HG03460 (cell line): ENCODE measurements around the gene ZNF316.

Source experiments
- ATAC-seq: cut with Tn5 transposase; IDR thresholded peaks from one replicate; pipeline ENCODE4 v1.9.1; 2021; ENCODE audit not compliant: unreplicated experiment

Gene ZNF316

DNA sequence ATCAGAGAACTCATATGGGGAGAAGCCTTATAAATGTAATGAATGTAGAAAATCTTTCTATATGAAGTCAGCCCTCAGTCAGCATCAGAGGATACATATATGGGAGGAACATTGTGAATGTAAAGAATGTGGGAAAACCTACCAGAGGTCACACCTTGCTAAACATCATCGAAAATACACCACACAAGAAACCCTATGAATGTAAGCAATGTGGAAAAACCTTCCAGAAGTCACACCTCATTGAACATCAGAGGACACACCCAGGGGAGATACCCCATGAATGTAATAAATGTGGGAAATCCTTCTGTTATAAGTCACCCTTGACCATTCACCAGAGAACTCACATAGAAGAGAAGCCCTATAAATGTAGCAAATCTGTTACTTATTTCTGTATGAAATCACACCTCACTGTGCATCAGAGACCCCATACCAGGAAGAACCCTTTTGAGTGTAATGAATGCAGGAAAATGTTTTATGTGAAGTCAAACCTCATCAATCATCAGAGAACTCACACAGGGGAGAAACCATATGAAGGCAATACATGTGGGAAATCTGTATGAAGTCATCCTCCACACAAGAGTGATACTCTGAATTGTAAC lies 38.8 kb downstream of the ZNF316 start:
- ATAC-seq, result no peak

DNA sequence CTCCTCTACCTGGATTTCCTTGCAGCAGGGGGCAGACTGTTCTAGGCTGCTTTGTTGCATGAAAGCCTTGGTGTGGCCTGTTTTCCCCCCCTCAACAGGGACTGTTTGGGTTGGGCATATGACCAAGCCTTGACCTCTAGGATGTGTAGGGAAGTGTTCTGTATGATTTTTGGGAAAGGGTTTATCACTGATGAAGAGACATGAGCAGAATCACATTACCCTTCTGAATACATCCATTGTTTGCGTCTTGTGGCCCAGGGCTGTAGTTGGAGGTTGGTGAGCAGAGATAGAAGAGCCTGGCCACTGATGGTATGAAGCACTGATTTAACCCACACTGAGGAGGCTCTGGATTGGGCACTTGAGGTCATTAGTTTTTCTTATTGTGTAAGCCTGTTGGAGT lies 43.0 kb downstream of the ZNF316 start:
- ATAC-seq, result no peak

DNA sequence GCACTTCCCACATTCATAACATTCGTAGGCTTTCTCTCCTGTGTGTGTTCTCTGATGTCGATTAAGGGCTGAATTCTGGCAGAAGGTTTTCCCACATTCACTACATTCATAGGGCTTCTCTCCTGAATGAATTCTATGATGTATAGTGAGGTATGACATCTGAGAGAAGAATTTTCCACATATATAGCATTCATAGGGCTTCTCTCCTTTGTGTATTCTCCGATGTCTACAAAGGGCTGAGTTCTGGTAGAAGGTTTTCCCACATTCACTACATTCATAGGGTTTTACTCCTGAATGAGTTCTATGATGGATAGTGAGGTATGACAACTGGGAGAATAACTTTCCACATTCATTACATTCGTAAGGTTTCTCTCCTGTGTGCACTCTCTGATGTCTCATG lies 54.0 kb downstream of the ZNF316 start:
- ATAC-seq, result no peak

DNA sequence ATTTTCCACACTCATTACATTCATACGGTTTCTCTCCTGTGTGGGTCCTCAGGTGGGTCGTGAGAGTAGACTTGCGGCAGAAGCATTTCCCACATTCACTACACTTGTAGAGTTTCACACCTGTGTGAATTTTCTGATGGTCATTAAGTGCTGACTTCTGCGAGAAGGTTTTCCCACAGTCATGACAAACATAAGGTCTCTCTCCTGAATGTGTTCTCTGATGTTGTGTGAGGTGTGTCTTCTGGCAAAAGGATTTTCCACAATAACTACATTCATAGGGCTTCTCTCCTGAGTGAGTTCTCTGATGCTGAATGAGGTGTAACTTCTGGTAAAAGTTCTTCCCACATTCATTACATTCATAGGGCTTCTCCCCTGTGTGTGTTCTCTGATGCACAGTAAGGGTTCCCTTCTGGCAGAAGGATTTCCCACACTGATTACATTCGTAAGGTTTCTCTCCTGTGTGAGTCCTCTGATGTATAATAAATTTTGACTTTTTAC lies 54.5 kb downstream of the ZNF316 start:
- ATAC-seq, result no peak

DNA sequence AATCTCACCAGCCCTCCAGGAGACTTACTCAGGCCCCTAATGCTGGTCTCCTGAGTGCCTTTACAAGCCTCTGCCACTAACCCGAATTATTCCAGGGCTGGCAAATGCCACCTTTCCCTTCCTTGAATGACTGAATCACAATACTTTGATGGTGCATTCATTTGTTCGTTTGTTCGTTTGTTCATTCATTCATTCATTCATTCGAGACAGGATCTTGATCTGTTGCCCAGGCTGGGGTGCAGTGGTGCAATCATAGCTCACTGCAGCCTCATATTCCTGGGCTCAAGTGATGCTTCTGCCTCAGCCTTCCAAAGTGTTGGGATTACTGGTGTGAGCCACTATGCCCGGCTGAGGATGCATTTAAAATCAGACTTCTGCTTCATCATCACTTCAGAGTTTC lies 63.7 kb downstream of the ZNF316 start:
- no peak for ATAC-seq

DNA sequence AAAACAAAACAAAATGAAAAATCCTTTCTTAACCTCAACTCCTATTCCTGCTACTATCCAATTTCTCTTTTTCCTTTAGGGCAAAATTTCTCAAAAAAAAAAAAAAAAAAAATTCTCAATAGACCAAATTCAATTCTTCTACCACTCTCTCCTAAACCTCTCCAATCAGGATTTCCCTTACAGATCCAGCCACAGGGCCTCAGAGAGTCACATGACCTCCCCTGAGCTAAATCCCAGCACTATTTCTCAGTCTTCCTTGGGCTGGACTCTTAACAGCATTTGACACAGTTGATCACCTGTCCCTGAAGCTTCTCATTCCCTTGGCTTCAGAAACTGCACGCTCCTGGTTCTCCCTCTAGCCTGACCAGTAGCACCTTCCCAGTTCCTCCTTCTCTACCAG lies 64.7 kb downstream of the ZNF316 start:
- no peak for ATAC-seq
